ENCODE measurements around the gene ANKRD13A.

DNA sequence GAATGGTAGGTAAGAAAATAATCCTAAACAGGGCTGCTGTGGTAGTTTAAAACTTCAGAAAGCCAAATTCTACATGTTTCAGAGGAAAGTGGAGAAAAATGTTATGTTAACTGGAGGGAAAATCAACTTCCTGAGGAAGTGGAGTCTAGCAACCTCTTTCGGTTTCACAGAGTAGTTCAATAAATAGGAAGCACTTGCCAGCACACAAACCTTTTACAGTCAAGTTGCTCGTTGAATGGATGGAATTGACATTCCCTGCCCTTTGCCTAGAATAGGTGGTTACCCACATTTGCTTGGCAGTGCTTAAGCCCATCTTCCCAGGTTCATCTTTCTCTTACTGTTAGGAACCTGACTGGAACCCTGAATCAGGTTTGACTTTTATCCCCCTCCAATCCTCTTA, 15.9 kb downstream of the ANKRD13A start:
- TF ChIP-seq, protein P1, sequence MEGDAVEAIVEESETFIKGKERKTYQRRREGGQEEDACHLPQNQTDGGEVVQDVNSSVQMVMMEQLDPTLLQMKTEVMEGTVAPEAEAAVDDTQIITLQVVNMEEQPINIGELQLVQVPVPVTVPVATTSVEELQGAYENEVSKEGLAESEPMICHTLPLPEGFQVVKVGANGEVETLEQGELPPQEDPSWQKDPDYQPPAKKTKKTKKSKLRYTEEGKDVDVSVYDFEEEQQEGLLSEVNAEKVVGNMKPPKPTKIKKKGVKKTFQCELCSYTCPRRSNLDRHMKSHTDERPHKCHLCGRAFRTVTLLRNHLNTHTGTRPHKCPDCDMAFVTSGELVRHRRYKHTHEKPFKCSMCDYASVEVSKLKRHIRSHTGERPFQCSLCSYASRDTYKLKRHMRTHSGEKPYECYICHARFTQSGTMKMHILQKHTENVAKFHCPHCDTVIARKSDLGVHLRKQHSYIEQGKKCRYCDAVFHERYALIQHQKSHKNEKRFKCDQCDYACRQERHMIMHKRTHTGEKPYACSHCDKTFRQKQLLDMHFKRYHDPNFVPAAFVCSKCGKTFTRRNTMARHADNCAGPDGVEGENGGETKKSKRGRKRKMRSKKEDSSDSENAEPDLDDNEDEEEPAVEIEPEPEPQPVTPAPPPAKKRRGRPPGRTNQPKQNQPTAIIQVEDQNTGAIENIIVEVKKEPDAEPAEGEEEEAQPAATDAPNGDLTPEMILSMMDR (IDR thresholded peaks at IDR 0.05): no peak
- TF ChIP-seq SMC3 (IDR thresholded peaks at IDR 0.05; ENCODE audit: low read depth, low read length): no peak
- TF ChIP-seq, protein P2, sequence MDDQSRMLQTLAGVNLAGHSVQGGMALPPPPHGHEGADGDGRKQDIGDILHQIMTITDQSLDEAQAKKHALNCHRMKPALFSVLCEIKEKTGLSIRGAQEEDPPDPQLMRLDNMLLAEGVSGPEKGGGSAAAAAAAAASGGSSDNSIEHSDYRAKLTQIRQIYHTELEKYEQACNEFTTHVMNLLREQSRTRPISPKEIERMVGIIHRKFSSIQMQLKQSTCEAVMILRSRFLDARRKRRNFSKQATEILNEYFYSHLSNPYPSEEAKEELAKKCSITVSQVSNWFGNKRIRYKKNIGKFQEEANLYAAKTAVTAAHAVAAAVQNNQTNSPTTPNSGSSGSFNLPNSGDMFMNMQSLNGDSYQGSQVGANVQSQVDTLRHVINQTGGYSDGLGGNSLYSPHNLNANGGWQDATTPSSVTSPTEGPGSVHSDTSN (IDR thresholded peaks at IDR 0.05): no peak

Data from SK-N-SH (cell line).